K562 (cell line): Measurements from ENCODE around the gene CUL4B. TPM values are rescaled to one million over a fixed set of nuclear protein-coding genes. Genes with fewer than 3 reads are reported as not detected.

Source experiments
- E2F1 ChIP-seq: sonication (generic); formaldehyde crosslinking; IDR thresholded peaks from 2 replicates; pipeline ENCODE4 v1.8.1; 2023; ENCODE audit warnings: mild to moderate bottlenecking, missing genetic modification reagents, moderate library complexity
- GABPA ChIP-seq: fragments of 200-800 bp; sonication (Bioruptor generic); conservative IDR thresholded peaks from 2 replicates; pipeline ENCODE4 v1.6.1; 2016; ENCODE audit warnings: low read depth, missing genetic modification characterization, missing compliant biosample characterization
- GATA2 ChIP-seq: sonication (generic); formaldehyde crosslinking; IDR thresholded peaks from 2 replicates; pipeline ENCODE4 v1.4.0; 2020; ENCODE audit warnings: mild to moderate bottlenecking, missing genetic modification reagents
- HDAC2 ChIP-seq: fragments of 450-650 bp; IDR thresholded peaks from 2 replicates; pipeline ENCODE4 v1.6.1; 2016; ENCODE audit warnings: mild to moderate bottlenecking
- PHF21A ChIP-seq: fragments of 450-650 bp; IDR thresholded peaks from 2 replicates; pipeline ENCODE4 v1.6.1; 2017; ENCODE audit warnings: low read depth, borderline replicate concordance
- POLR2A ChIP-seq: fragments of 450-650 bp; conservative IDR thresholded peaks from 2 replicates; pipeline ENCODE4 v1.6.1; 2016
- RBM34 ChIP-seq: fragments of 200-400 bp; formaldehyde crosslinking; IDR thresholded peaks from 2 replicates; pipeline ENCODE4 v1.6.1; 2018; ENCODE audit warnings: low read length, borderline replicate concordance; ENCODE audit not compliant: insufficient read depth
- SNAPC5 ChIP-seq: fragments of 250-450 bp; sonication (Bioruptor Pico); IDR thresholded peaks from 2 replicates; pipeline ENCODE4 v1.8.0; 2021; ENCODE audit warnings: moderate library complexity, mild to moderate bottlenecking, inconsistent platforms
- SRSF9 ChIP-seq: fragments of 200-400 bp; formaldehyde crosslinking; IDR thresholded peaks from 2 replicates; pipeline ENCODE4 v1.6.1; 2017; ENCODE audit warnings: low read depth, low read length, borderline replicate concordance
- TAF9B ChIP-seq: fragments of 450-650 bp; IDR thresholded peaks from 2 replicates; pipeline ENCODE4 v1.6.1; 2018; ENCODE audit warnings: mild to moderate bottlenecking; ENCODE audit not compliant: partially characterized antibody
- XRCC4 ChIP-seq: IDR thresholded peaks from one replicate; pipeline ENCODE4 v1.6.1; 2011; ENCODE audit not compliant: insufficient read depth, insufficient read length; ENCODE audit errors: extremely low read depth
- ZKSCAN8 ChIP-seq: fragments of 200-800 bp; sonication (Bioruptor generic); IDR thresholded peaks from 2 replicates; pipeline ENCODE4 v1.6.1; 2016; ENCODE audit warnings: missing genetic modification characterization, missing compliant biosample characterization
- ZNF785 ChIP-seq: fragments of 250-450 bp; sonication (Bioruptor Pico); IDR thresholded peaks from 2 replicates; pipeline ENCODE4 v1.4.0; 2020; ENCODE audit warnings: mild to moderate bottlenecking
- polyA plus RNA-seq, 8 experiments: library from polyadenylated mRNA; depleted of rRNA in 4 of 8; stranded (reverse) in 5 of 8; unstranded in 3 of 8; fragments of >200 nt; fragmentation: Nextera tagmentation in 2 of 8; fragmentation: Illumina TruSeq in 1 of 8; extraction: Ambion mirVana in 2 of 8; extraction: Trizol in 1 of 8; gene quantifications; 2 replicates each; pipeline versions ENCODE4 v1.2.1 to v1.2.3, GENCODE V29; 2011 to 2014; ENCODE audit warnings: inconsistent platforms in 1 of 8, missing spikeins in 1 of 8
- total RNA-seq, 7 experiments: library from RNA; depleted of rRNA in 6 of 7; stranded (reverse); fragments of >200 nt in 6 of 7; fragmentation: Illumina TruSeq in 2 of 7; extraction: Trizol in 2 of 7; gene quantifications; 2 replicates each; pipeline versions ENCODE4 v1.2.1 to v1.2.3, GENCODE V29; 2011 to 2021; ENCODE audit warnings: low replicate concordance in 1 of 7
- TF ChIP-seq, protein P1 (sequence below): fragments of 150-350 bp; IDR thresholded peaks from 2 replicates; pipeline ENCODE4 v1.6.1; 2014; ENCODE audit warnings: low read depth, mild to moderate bottlenecking, low read length, borderline replicate concordance
- TF ChIP-seq, protein P2 (sequence below): fragments of 150-350 bp; conservative IDR thresholded peaks from 2 replicates; pipeline ENCODE4 v1.6.1; 2014; ENCODE audit warnings: low read length
- TF ChIP-seq, protein P3 (sequence below): sonication (generic); formaldehyde crosslinking; IDR thresholded peaks from 2 replicates; pipeline ENCODE4 v1.8.1; 2023; ENCODE audit warnings: mild to moderate bottlenecking, missing genetic modification reagents
- TF ChIP-seq, protein P4 (sequence below): fragments of 250-450 bp; sonication (Bioruptor Pico); IDR thresholded peaks from 2 replicates; pipeline ENCODE4 v1.5.0; 2021; ENCODE audit warnings: mild to moderate bottlenecking, borderline replicate concordance

Gene CUL4B
- total and polyA plus RNA-seq, 9 of the 15 experiments (the other 6 are each of a cell fraction or from before 2014, with no cell fraction given), result 15.0 to 41.7 (median 37.5) TPM

GRCh38 chrX:120604361-120604782, 43.6 kb upstream of the CUL4B start (continued):
- TF ChIP-seq, protein P1, sequence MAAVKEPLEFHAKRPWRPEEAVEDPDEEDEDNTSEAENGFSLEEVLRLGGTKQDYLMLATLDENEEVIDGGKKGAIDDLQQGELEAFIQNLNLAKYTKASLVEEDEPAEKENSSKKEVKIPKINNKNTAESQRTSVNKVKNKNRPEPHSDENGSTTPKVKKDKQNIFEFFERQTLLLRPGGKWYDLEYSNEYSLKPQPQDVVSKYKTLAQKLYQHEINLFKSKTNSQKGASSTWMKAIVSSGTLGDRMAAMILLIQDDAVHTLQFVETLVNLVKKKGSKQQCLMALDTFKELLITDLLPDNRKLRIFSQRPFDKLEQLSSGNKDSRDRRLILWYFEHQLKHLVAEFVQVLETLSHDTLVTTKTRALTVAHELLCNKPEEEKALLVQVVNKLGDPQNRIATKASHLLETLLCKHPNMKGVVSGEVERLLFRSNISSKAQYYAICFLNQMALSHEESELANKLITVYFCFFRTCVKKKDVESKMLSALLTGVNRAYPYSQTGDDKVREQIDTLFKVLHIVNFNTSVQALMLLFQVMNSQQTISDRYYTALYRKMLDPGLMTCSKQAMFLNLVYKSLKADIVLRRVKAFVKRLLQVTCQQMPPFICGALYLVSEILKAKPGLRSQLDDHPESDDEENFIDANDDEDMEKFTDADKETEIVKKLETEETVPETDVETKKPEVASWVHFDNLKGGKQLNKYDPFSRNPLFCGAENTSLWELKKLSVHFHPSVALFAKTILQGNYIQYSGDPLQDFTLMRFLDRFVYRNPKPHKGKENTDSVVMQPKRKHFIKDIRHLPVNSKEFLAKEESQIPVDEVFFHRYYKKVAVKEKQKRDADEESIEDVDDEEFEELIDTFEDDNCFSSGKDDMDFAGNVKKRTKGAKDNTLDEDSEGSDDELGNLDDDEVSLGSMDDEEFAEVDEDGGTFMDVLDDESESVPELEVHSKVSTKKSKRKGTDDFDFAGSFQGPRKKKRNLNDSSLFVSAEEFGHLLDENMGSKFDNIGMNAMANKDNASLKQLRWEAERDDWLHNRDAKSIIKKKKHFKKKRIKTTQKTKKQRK, result no peak
- TF ChIP-seq GATA2 (CRISPR knock-in tag) (no peak), SNAPC5 (CRISPR knock-in tag) (no peak), TAF9B (peak; percentile 3), SRSF9 (no peak), E2F1 (CRISPR knock-in tag) (no peak), GABPA (tag) (peak; percentile 30; the same call in 1 of the 2 replicates), ZNF785 (CRISPR knock-in tag) (no peak), XRCC4 (no peak), PHF21A (no peak), HDAC2 (no peak), POLR2A (peak; percentile 56), RBM34 (no peak), ZKSCAN8 (CRISPR knock-in tag) (no peak)
- TF ChIP-seq, protein P2, sequence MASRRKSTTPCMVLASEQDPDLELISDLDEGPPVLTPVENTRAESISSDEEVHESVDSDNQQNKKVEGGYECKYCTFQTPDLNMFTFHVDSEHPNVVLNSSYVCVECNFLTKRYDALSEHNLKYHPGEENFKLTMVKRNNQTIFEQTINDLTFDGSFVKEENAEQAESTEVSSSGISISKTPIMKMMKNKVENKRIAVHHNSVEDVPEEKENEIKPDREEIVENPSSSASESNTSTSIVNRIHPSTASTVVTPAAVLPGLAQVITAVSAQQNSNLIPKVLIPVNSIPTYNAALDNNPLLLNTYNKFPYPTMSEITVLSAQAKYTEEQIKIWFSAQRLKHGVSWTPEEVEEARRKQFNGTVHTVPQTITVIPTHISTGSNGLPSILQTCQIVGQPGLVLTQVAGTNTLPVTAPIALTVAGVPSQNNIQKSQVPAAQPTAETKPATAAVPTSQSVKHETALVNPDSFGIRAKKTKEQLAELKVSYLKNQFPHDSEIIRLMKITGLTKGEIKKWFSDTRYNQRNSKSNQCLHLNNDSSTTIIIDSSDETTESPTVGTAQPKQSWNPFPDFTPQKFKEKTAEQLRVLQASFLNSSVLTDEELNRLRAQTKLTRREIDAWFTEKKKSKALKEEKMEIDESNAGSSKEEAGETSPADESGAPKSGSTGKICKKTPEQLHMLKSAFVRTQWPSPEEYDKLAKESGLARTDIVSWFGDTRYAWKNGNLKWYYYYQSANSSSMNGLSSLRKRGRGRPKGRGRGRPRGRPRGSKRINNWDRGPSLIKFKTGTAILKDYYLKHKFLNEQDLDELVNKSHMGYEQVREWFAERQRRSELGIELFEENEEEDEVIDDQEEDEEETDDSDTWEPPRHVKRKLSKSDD, result no peak
- TF ChIP-seq, protein P3, sequence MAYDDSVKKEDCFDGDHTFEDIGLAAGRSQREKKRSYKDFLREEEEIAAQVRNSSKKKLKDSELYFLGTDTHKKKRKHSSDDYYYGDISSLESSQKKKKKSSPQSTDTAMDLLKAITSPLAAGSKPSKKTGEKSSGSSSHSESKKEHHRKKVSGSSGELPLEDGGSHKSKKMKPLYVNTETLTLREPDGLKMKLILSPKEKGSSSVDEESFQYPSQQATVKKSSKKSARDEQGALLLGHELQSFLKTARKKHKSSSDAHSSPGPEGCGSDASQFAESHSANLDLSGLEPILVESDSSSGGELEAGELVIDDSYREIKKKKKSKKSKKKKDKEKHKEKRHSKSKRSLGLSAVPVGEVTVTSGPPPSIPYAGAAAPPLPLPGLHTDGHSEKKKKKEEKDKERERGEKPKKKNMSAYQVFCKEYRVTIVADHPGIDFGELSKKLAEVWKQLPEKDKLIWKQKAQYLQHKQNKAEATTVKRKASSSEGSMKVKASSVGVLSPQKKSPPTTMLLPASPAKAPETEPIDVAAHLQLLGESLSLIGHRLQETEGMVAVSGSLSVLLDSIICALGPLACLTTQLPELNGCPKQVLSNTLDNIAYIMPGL (CRISPR knock-in tag), result no peak
- TF ChIP-seq, protein P4, sequence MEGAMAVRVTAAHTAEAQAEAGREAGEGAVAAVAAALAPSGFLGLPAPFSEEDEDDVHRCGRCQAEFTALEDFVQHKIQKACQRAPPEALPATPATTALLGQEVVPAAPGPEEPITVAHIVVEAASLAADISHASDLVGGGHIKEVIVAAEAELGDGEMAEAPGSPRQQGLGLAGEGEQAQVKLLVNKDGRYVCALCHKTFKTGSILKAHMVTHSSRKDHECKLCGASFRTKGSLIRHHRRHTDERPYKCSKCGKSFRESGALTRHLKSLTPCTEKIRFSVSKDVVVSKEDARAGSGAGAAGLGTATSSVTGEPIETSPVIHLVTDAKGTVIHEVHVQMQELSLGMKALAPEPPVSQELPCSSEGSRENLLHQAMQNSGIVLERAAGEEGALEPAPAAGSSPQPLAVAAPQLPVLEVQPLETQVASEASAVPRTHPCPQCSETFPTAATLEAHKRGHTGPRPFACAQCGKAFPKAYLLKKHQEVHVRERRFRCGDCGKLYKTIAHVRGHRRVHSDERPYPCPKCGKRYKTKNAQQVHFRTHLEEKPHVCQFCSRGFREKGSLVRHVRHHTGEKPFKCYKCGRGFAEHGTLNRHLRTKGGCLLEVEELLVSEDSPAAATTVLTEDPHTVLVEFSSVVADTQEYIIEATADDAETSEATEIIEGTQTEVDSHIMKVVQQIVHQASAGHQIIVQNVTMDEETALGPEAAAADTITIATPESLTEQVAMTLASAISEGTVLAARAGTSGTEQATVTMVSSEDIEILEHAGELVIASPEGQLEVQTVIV (CRISPR knock-in tag), result no peak
